Pulmonary artery endothelial cell (primary cell): ENCODE measurements around the gene CHD9. TPM values are rescaled to one million over a fixed set of nuclear protein-coding genes. Genes with fewer than 3 reads are reported as not detected.
"Not testable (repeated sequence)": the region's sequence is repeated elsewhere in the genome, so short reads cannot be mapped to it uniquely, and the experiment has no call there.

Experiments
- DNase-seq: peaks from one replicate; pipeline ENCODE4 v3.0.0-alpha.2; 2011; ENCODE audit warnings: low read depth, low spot score
- total RNA-seq: library from RNA; depleted of rRNA; stranded (reverse); fragments of >200 nt; gene quantifications from 2 replicates; pipeline ENCODE4 v1.2.3, GENCODE V29; 2014

Gene CHD9
- 31.5 and 45.4 TPM in 2 replicates for total RNA-seq

GRCh38 chr16:53054670-53055485 is at the start of gene CHD9:
Gene CHD9, plus strand, starts transcription at chr16:53054991. Its CDS starts 101,099 bp downstream, at chr16:53156090.
- DNase-seq: peak; percentile 59

GRCh38 chr16:53007095-53007494 is 47.7 kb upstream of the CHD9 start:
- no peak for DNase-seq

- no peak for DNase-seq
Observed at GRCh38 chr16:53014287-53014686, 40.5 kb upstream of the CHD9 start.

GRCh38 chr16:53018834-53019416 is 35.9 kb upstream of the CHD9 start:
- DNase-seq: no peak

- DNase-seq: no peak
Observed at GRCh38 chr16:53022374-53022773, 32.4 kb upstream of the CHD9 start.

- no peak for DNase-seq
Observed at GRCh38 chr16:53024045-53024444, 30.7 kb upstream of the CHD9 start.

- no peak for DNase-seq
Observed at GRCh38 chr16:53029971-53030370, 24.8 kb upstream of the CHD9 start.

- no peak for DNase-seq
Observed at GRCh38 chr16:53031323-53031942, 23.4 kb upstream of the CHD9 start.

- DNase-seq: no peak
Observed at GRCh38 chr16:53034306-53034705, 20.5 kb upstream of the CHD9 start.

- DNase-seq: no peak
Observed at GRCh38 chr16:53035176-53035942, 19.4 kb upstream of the CHD9 start.

- DNase-seq: no peak
Observed at GRCh38 chr16:53036066-53036465, 18.7 kb upstream of the CHD9 start.

GRCh38 chr16:53036711-53037110 is 18.1 kb upstream of the CHD9 start:
- not testable (repeated sequence) for DNase-seq

- DNase-seq: no peak
Observed at GRCh38 chr16:53040788-53041187, 14.0 kb upstream of the CHD9 start.

GRCh38 chr16:53041320-53042051 is 13.3 kb upstream of the CHD9 start:
- DNase-seq: peak; percentile 30

GRCh38 chr16:53042235-53042701 is 12.5 kb upstream of the CHD9 start:
- no peak for DNase-seq

GRCh38 chr16:53043428-53043831 is 11.4 kb upstream of the CHD9 start:
- no peak for DNase-seq

- DNase-seq: no peak
Observed at GRCh38 chr16:53043986-53044601, 10.7 kb upstream of the CHD9 start.

GRCh38 chr16:53045341-53046220 is 9.2 kb upstream of the CHD9 start:
- DNase-seq: no peak

- DNase-seq: not testable (repeated sequence)
Observed at GRCh38 chr16:53047515-53047914, 7.3 kb upstream of the CHD9 start.
